ENCODE measurements around the gene ADAT3.
A peak's percentile ranks its signal among the peaks of the same experiment; 100 is the strongest.

Gene ADAT3

GRCh38 chr19:1860821-1861598 lies 44.2 kb upstream of the ADAT3 start:
- no peaks in the 10 kb centered on the region for H3K9me3 ChIP-seq (ENCODE audit: control insufficient read depth in 5 of 5, low read length in 5 of 5)
- no peaks in the 10 kb centered on the region for H3K36me3 ChIP-seq (ENCODE audit: control insufficient read depth in 5 of 5, insufficient read depth in 5 of 5, low read length in 5 of 5)
- H3K27ac ChIP-seq (ENCODE audit: low read depth, low read length), result no peak overlapping the region
- peak overlapping the region in 3 of 5 donors; percentile 55 to 75 (median 68) for H3K4me3 ChIP-seq (ENCODE audit: low read depth in 1 of 5, low read length in 5 of 5)
- H3K9ac ChIP-seq (ENCODE audit: low read length in 5 of 5), result peak overlapping the region in 1 of 5 donors; percentile 64
- peaks cover 0 to 75% (median 62%) of the 10 kb centered on the region in 5 donors for H3K4me1 ChIP-seq (ENCODE audit: control insufficient read depth in 5 of 5, insufficient read depth in 5 of 5, low read length in 5 of 5)
- H3K27me3 ChIP-seq (ENCODE audit: control insufficient read depth in 5 of 5, insufficient read depth in 4 of 5, low read length in 5 of 5), result peaks cover 0 to 16% (median 5%) of the 10 kb centered on the region in 5 donors

DNA sequence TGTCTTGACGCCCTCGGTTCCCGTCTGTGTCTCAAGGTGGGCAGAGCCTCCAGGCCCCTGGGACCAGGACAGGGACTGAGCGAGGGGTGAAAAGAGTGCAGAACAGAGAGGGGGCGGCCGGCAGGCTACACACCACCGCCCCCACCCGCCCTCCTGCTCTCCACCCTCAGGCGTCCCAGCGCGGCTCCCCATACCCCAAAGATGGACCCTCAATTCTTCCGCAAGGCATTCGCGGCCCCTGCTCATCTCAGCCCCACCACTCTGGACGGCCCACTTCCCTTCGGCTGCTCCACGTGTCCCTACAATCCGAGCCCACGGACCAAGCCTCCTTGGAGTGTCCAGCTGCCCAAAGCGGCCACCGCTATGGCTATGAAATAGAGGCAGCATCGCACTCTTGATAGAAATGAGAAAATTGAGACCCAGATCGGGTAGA lies 43.6 kb upstream of the ADAT3 start:
- Histone ChIP-seq H3K27ac (ENCODE audit: low read depth, low read length) (no peak overlapping the region), H3K36me3 (ENCODE audit: control insufficient read depth in 5 of 5, insufficient read depth in 5 of 5, low read length in 5 of 5) (no peaks in the 10 kb centered on the region), H3K4me3 (ENCODE audit: low read depth in 1 of 5, low read length in 5 of 5) (peak overlapping the region in 4 of 5 donors; percentile 51 to 75 (median 62)), H3K9me3 (ENCODE audit: control insufficient read depth in 5 of 5, low read length in 5 of 5) (no peaks in the 10 kb centered on the region), H3K27me3 (ENCODE audit: control insufficient read depth in 5 of 5, insufficient read depth in 4 of 5, low read length in 5 of 5) (peaks cover 0 to 12% (median 3%) of the 10 kb centered on the region in 5 donors), H3K4me1 (ENCODE audit: control insufficient read depth in 5 of 5, insufficient read depth in 5 of 5, low read length in 5 of 5) (peaks cover 0 to 69% (median 56%) of the 10 kb centered on the region in 5 donors), H3K9ac (ENCODE audit: low read length in 5 of 5) (peak overlapping the region in 2 of 5 donors; percentile 53 to 64)

DNA sequence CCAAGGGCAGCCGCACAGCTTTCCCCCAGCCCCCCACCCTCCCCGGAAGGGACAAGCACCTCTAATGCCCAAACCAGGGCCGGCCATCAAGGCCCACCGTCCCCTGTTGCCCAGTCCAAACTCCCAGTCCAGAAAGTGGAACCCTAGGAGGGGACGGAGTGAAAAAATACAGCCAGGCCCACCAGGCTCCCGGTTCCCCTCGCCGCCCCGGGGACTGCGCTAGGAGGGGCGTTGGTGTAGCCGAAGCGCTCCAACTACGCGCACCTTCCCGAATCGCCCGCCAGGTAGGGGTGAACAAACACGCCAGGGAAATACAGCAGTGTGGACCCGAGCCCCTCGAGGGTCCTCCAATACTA lies 43.2 kb upstream of the ADAT3 start:
- peak overlapping the region in 3 of 5 donors; percentile 53 to 66 (median 64) for H3K9ac ChIP-seq (ENCODE audit: low read length in 5 of 5)
- H3K36me3 ChIP-seq (ENCODE audit: control insufficient read depth in 5 of 5, insufficient read depth in 5 of 5, low read length in 5 of 5), result no peaks in the 10 kb centered on the region
- H3K27me3 ChIP-seq (ENCODE audit: control insufficient read depth in 5 of 5, insufficient read depth in 4 of 5, low read length in 5 of 5), result peaks cover 0 to 12% (median 3%) of the 10 kb centered on the region in 5 donors
- peaks cover 0 to 66% (median 54%) of the 10 kb centered on the region in 5 donors for H3K4me1 ChIP-seq (ENCODE audit: control insufficient read depth in 5 of 5, insufficient read depth in 5 of 5, low read length in 5 of 5)
- peak overlapping the region in 4 of 5 donors; percentile 51 to 75 (median 62) for H3K4me3 ChIP-seq (ENCODE audit: low read depth in 1 of 5, low read length in 5 of 5)
- H3K27ac ChIP-seq (ENCODE audit: low read depth, low read length), result no peak overlapping the region
- no peaks in the 10 kb centered on the region for H3K9me3 ChIP-seq (ENCODE audit: control insufficient read depth in 5 of 5, low read length in 5 of 5)

DNA sequence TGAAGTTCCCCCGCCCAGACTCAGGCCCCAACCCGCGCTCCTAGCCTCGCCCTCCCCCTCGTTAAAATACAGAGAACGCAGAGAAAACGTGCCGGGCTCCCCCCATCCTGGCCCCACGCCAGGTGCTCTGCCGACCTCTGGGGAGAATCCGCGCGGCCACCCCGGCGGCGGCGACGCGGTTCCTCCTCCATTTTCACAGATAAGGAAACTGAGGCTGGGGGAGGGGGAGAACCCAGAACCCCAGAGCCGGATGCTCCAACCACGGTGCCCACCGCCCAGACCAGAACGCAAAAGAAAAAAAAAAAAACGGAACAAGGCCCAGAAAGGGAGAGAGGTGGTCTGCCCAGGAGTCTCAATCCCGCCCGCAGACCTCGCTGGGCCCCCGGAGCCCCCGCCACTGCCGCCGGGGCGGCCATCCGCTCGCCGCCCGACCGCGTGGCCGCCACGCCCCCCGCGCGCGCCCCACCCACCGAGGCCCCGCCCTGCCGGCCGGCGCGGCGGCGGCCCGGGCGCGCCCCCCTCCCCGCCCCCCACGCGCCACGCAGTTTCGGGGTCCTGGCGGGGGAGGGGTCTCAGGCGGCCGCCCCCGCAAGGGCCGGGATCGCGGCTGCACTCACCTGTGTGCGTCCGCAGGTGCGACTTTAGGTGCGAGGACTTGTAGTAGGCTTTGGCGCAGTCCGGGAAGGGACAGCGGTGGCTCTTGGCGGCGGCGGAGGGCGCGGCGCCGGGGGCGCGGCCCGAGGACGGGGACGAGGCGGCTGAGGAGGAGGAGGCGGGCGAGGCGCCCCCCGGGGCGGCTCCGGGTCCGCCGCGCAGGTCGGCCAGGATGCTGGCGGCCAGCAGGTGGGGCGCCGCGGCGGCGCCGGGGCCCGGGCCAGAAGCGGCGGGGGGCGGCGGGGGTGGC lies 42.5 kb upstream of the ADAT3 start:
- no peaks in the 10 kb centered on the region for H3K36me3 ChIP-seq (ENCODE audit: control insufficient read depth in 5 of 5, insufficient read depth in 5 of 5, low read length in 5 of 5)
- peak overlapping the region in 4 of 5 donors; percentile 51 to 66 (median 58) for H3K9ac ChIP-seq (ENCODE audit: low read length in 5 of 5)
- no peaks in the 10 kb centered on the region for H3K9me3 ChIP-seq (ENCODE audit: control insufficient read depth in 5 of 5, low read length in 5 of 5)
- peaks cover 0 to 10% (median 3%) of the 10 kb centered on the region in 5 donors for H3K27me3 ChIP-seq (ENCODE audit: control insufficient read depth in 5 of 5, insufficient read depth in 4 of 5, low read length in 5 of 5)
- H3K27ac ChIP-seq (ENCODE audit: low read depth, low read length), result no peak overlapping the region
- H3K4me1 ChIP-seq (ENCODE audit: control insufficient read depth in 5 of 5, insufficient read depth in 5 of 5, low read length in 5 of 5), result peaks cover 0 to 61% (median 49%) of the 10 kb centered on the region in 5 donors
- peak overlapping the region in 4 of 5 donors; percentile 62 to 75 (median 70) for H3K4me3 ChIP-seq (ENCODE audit: low read depth in 1 of 5, low read length in 5 of 5)

- Histone ChIP-seq H3K9ac (ENCODE audit: low read length in 5 of 5) (peak within 1 kb of the TSS in 4 of 5 donors; percentile 72 to 88 (median 80)), H3K27me3 (ENCODE audit: control insufficient read depth in 5 of 5, insufficient read depth in 4 of 5, low read length in 5 of 5) (peaks cover 0 to 10% (median 3%) of the 10 kb centered on the region in 5 donors), H3K4me3 (ENCODE audit: low read depth in 1 of 5, low read length in 5 of 5) (peak within 1 kb of the TSS in 4 of 5 donors; percentile 63 to 76 (median 70)), H3K9me3 (ENCODE audit: control insufficient read depth in 5 of 5, low read length in 5 of 5) (no peaks in the 10 kb centered on the region), H3K4me1 (ENCODE audit: control insufficient read depth in 5 of 5, insufficient read depth in 5 of 5, low read length in 5 of 5) (peaks cover 0 to 55% (median 42%) of the 10 kb centered on the region in 5 donors), H3K36me3 (ENCODE audit: control insufficient read depth in 5 of 5, insufficient read depth in 5 of 5, low read length in 5 of 5) (no peaks in the 10 kb centered on the region), H3K27ac (ENCODE audit: low read depth, low read length) (peak within 1 kb of the TSS; percentile 72)
Observed at GRCh38 chr19:1863328-1863637, 41.9 kb upstream of the ADAT3 start, which contains the start of gene KLF16. TSS of gene KLF16 (minus strand) at chr19:1863579. CDS start at chr19:1863497, 82 bp downstream.

- H3K4me3 ChIP-seq (ENCODE audit: low read depth in 1 of 5, low read length in 5 of 5), result peak overlapping the region in 4 of 5 donors; percentile 63 to 76 (median 68)
- peaks cover 0 to 50% (median 39%) of the 10 kb centered on the region in 5 donors for H3K4me1 ChIP-seq (ENCODE audit: control insufficient read depth in 5 of 5, insufficient read depth in 5 of 5, low read length in 5 of 5)
- H3K36me3 ChIP-seq (ENCODE audit: control insufficient read depth in 5 of 5, insufficient read depth in 5 of 5, low read length in 5 of 5), result no peaks in the 10 kb centered on the region
- H3K27me3 ChIP-seq (ENCODE audit: control insufficient read depth in 5 of 5, insufficient read depth in 4 of 5, low read length in 5 of 5), result peaks cover 0 to 10% (median 3%) of the 10 kb centered on the region in 5 donors
- H3K27ac ChIP-seq (ENCODE audit: low read depth, low read length), result peak overlapping the region; percentile 72
- no peaks in the 10 kb centered on the region for H3K9me3 ChIP-seq (ENCODE audit: control insufficient read depth in 5 of 5, low read length in 5 of 5)
- H3K9ac ChIP-seq (ENCODE audit: low read length in 5 of 5), result peak overlapping the region in 4 of 5 donors; percentile 72 to 88 (median 80)
Observed at GRCh38 chr19:1863638-1864479, 41.3 kb upstream of the ADAT3 start.

DNA sequence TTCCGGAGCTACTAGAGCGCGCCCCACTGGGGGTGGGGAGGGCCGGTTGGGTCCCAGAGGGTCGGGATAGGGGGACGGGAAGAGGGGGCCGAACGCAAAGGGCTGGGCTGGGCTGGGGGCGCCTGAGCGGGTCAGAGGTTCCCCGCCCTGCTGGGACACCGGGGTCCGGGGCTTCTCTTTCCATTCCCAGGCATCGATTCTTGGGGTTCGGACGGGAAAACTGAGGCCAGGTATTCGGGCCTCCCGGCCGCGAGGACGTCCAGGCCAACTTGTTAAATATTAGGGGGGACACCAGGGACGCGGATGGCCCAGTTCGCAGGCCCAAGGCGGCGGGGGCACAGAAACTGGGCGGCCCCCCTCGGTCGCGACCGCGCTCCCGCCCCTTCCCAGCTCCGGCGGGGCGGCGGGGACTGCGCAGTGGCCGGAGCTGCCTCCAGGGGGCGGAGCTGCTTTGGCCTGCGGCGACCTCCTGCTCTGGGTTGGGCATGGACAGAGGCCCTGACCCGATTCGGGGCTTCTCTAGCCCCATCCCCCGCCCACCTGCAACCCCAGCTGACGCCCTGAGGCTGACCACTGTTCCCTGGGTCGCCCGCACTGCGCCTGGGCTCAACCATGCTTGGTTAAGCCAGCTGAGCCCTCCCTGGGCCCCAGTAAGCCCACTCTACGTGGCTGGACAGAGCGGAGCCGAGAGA lies 40.6 kb upstream of the ADAT3 start:
- H3K4me3 ChIP-seq (ENCODE audit: low read depth in 1 of 5, low read length in 5 of 5), result peak overlapping the region in 4 of 5 donors; percentile 63 to 76 (median 68)
- peaks cover 0 to 6% (median 3%) of the 10 kb centered on the region in 5 donors for H3K27me3 ChIP-seq (ENCODE audit: control insufficient read depth in 5 of 5, insufficient read depth in 4 of 5, low read length in 5 of 5)
- peaks cover 0 to 44% (median 39%) of the 10 kb centered on the region in 5 donors for H3K4me1 ChIP-seq (ENCODE audit: control insufficient read depth in 5 of 5, insufficient read depth in 5 of 5, low read length in 5 of 5)
- H3K9me3 ChIP-seq (ENCODE audit: control insufficient read depth in 5 of 5, low read length in 5 of 5), result no peaks in the 10 kb centered on the region
- peak overlapping the region; percentile 72 for H3K27ac ChIP-seq (ENCODE audit: low read depth, low read length)
- peak overlapping the region in 4 of 5 donors; percentile 72 to 88 (median 80) for H3K9ac ChIP-seq (ENCODE audit: low read length in 5 of 5)
- H3K36me3 ChIP-seq (ENCODE audit: control insufficient read depth in 5 of 5, insufficient read depth in 5 of 5, low read length in 5 of 5), result no peaks in the 10 kb centered on the region

- peak overlapping the region in 4 of 5 donors; percentile 64 to 88 (median 75) for H3K9ac ChIP-seq (ENCODE audit: low read length in 5 of 5)
- no peaks in the 10 kb centered on the region for H3K9me3 ChIP-seq (ENCODE audit: control insufficient read depth in 5 of 5, low read length in 5 of 5)
- peaks cover 0 to 6% (median under 1%) of the 10 kb centered on the region in 5 donors for H3K27me3 ChIP-seq (ENCODE audit: control insufficient read depth in 5 of 5, insufficient read depth in 4 of 5, low read length in 5 of 5)
- H3K27ac ChIP-seq (ENCODE audit: low read depth, low read length), result peak overlapping the region; percentile 72
- H3K4me3 ChIP-seq (ENCODE audit: low read depth in 1 of 5, low read length in 5 of 5), result peak overlapping the region in 3 of 5 donors; percentile 41 to 76 (median 64)
- peaks cover 0 to 36% (median 33%) of the 10 kb centered on the region in 5 donors for H3K4me1 ChIP-seq (ENCODE audit: control insufficient read depth in 5 of 5, insufficient read depth in 5 of 5, low read length in 5 of 5)
- H3K36me3 ChIP-seq (ENCODE audit: control insufficient read depth in 5 of 5, insufficient read depth in 5 of 5, low read length in 5 of 5), result peaks cover 0 to 4% (median 0%) of the 10 kb centered on the region in 5 donors
Observed at GRCh38 chr19:1865172-1866010, 39.8 kb upstream of the ADAT3 start.
